Endothelial cell of umbilical vein (primary cell): ENCODE results near the gene LLPH. TPM values are rescaled to one million over a fixed set of nuclear protein-coding genes. Genes with fewer than 3 reads are reported as not detected.

Experiments
- BruUV-seq: library from RNA; stranded (reverse); fragments of 400-500 nt; replicated peaks from 2 replicates; lab custom pipeline; 2021; lab: Mats Ljungman, UMichigan
- CTCF ChIA-PET: fragments of 300-600, 350-600 bp; sonication (Branson Sonifier 250); formaldehyde crosslinking; loops from one replicate; lab custom pipeline; 2021; ENCODE audit warnings: antibody characterized with exemption, inconsistent platforms; lab: Charles Lee
- POLR2A ChIA-PET: fragments of 300-600, 350-600 bp; sonication (Branson Sonifier 250); formaldehyde crosslinking; loops from one replicate; lab custom pipeline; 2021; ENCODE audit warnings: antibody characterized with exemption, inconsistent platforms; lab: Charles Lee
- DNase-seq: peaks from one replicate; pipeline ENCODE4 v3.0.0-alpha.2; 2011; ENCODE audit warnings: low read depth, low spot score
- FAIRE-seq: peaks from 2 replicates; lab custom pipeline; 2011; peaks lifted over from hg19 to GRCh38; lab: Jason Lieb, UNC
- H2AFZ ChIP-seq: 2 replicates; pipeline ENCODE4 v1.6.0; 2012; ENCODE audit warnings: low read depth, low read length, control low read depth, inconsistent platforms
- H3K27ac ChIP-seq: 2 replicates; pipeline ENCODE4 v1.5.1; 2011; ENCODE audit warnings: low read depth, mild to moderate bottlenecking, control low read depth, low read length, moderate library complexity; ENCODE audit not compliant: insufficient read depth
- H3K27me3 ChIP-seq, 2 experiments: 2 replicates each; pipeline versions ENCODE4 v1.6.0 to v1.6.1; 2011; ENCODE audit warnings: low read length in 2 of 2, mixed read lengths in 1 of 2; ENCODE audit not compliant: control insufficient read depth in 2 of 2, insufficient read depth in 2 of 2
- H3K36me3 ChIP-seq, 2 experiments: 2 replicates in 1 of 2; 3 replicates in 1 of 2; pipeline ENCODE4 v1.5.1; 2011; ENCODE audit warnings: low read length in 2 of 2, mild to moderate bottlenecking in 1 of 2, moderate library complexity in 1 of 2; ENCODE audit not compliant: control insufficient read depth in 2 of 2, insufficient read depth in 2 of 2; ENCODE audit errors: extremely low read depth in 1 of 2
- H3K4me1 ChIP-seq: 3 replicates; pipeline ENCODE4 v1.5.1; 2011; ENCODE audit warnings: mild to moderate bottlenecking, low read length; ENCODE audit not compliant: control insufficient read depth, insufficient read depth; ENCODE audit errors: extremely low read depth
- H3K4me2 ChIP-seq: 2 replicates; pipeline ENCODE4 v1.6.1; 2011; ENCODE audit warnings: low read length, control low read depth, mixed read lengths; ENCODE audit not compliant: insufficient read depth
- H3K4me3 ChIP-seq, 3 experiments: fragments of 200-600 bp in 1 of 3; sonication (generic), shearing (Covaris generic) in 1 of 3; replicated peaks in 1 of 3; 2 replicates each; pipeline ENCODE4 v1.5.1; 2011 to 2016; ENCODE audit warnings: control low read depth in 3 of 3, low read length in 3 of 3, mild to moderate bottlenecking in 2 of 3, inconsistent platforms in 1 of 3, low read depth in 1 of 3, moderate library complexity in 1 of 3; ENCODE audit not compliant: insufficient read depth in 1 of 3
- H3K79me2 ChIP-seq: 2 replicates; pipeline ENCODE4 v1.6.0; 2012; ENCODE audit warnings: low read length, inconsistent platforms; ENCODE audit not compliant: control insufficient read depth, insufficient read depth
- H3K9ac ChIP-seq: replicated peaks from 2 replicates; pipeline ENCODE3; 2011; ENCODE audit warnings: low read length, control low read depth; ENCODE audit not compliant: insufficient read depth; ENCODE audit errors: extremely low read depth
- H3K9me1 ChIP-seq: replicated peaks from 3 replicates; pipeline ENCODE4 v1.6.0; 2011; ENCODE audit warnings: mild to moderate bottlenecking, low read length; ENCODE audit not compliant: control insufficient read depth, insufficient read depth; ENCODE audit errors: extremely low read depth
- H3K9me3 ChIP-seq: replicated peaks from 2 replicates; pipeline ENCODE4 v1.5.1; 2012; ENCODE audit warnings: low read length, inconsistent platforms; ENCODE audit not compliant: control insufficient read depth, insufficient read depth
- H4K20me1 ChIP-seq: replicated peaks from 2 replicates; pipeline ENCODE3; 2011; ENCODE audit warnings: mild to moderate bottlenecking, low read length; ENCODE audit not compliant: control insufficient read depth, insufficient read depth; ENCODE audit errors: extremely low read depth
- CTCF ChIP-seq, 2 donors: IDR thresholded peaks; 1 replicate in 1 of 2; 2 replicates in 1 of 2; pipeline ENCODE4 v1.5.1; 2011; ENCODE audit warnings: low read length in 2 of 2, mild to moderate bottlenecking in 2 of 2, moderate library complexity in 2 of 2, control low read depth in 1 of 2, inconsistent platforms in 1 of 2, low read depth in 1 of 2; ENCODE audit not compliant: insufficient read depth in 1 of 2; ENCODE audit errors: extremely low read depth in 1 of 2
- EZH2 ChIP-seq: IDR thresholded peaks from 2 replicates; pipeline ENCODE4 v1.6.1; 2012; ENCODE audit warnings: borderline replicate concordance, low read depth, mild to moderate bottlenecking, moderate library complexity, low read length, inconsistent platforms; ENCODE audit not compliant: severe bottlenecking
- FOS ChIP-seq: IDR thresholded peaks from 2 replicates; pipeline ENCODE4 v1.6.1; 2011; ENCODE audit warnings: mild to moderate bottlenecking, low read length, moderate library complexity, borderline replicate concordance; ENCODE audit not compliant: insufficient read depth
- GATA2 ChIP-seq: IDR thresholded peaks from 2 replicates; pipeline ENCODE4 v1.7.0; 2011; ENCODE audit warnings: low read depth, mild to moderate bottlenecking, moderate library complexity, mixed read lengths, low read length; ENCODE audit not compliant: insufficient read length, insufficient read depth
- JUN ChIP-seq: IDR thresholded peaks from 2 replicates; pipeline ENCODE4 v1.6.1; 2011; ENCODE audit warnings: borderline replicate concordance, low read depth; ENCODE audit not compliant: insufficient read length, insufficient read depth
- MAX ChIP-seq: IDR thresholded peaks from 2 replicates; pipeline ENCODE4 v1.6.1; 2011; ENCODE audit not compliant: insufficient read depth, insufficient read length
- MYC ChIP-seq: IDR thresholded peaks from one replicate; pipeline ENCODE4 v1.6.1; 2011; ENCODE audit warnings: mild to moderate bottlenecking, low read depth, low read length
- POLR2A ChIP-seq: IDR thresholded peaks from 2 replicates; pipeline ENCODE4 v1.6.1; 2012; ENCODE audit warnings: low read depth, mild to moderate bottlenecking, control low read depth, low read length
- POLR2AphosphoS5 ChIP-seq: IDR thresholded peaks from 2 replicates; pipeline ENCODE4 v1.6.1; 2012; ENCODE audit warnings: low read depth, mild to moderate bottlenecking, control low read depth, low read length, moderate library complexity; ENCODE audit not compliant: insufficient read depth
- dilution Hi-C: fragments of 300-500 bp; cut with MboI; formaldehyde crosslinking; loops from one replicate; pipeline ENCODE4 v1.15.0; 2019; ENCODE audit warnings: low sequenced_read_pairs; ENCODE audit not compliant: extremely low pct_ligation_motif_present
- intact Hi-C: fragments of 100-400 bp; cut with micrococcal nuclease; formaldehyde crosslinking; loops from one replicate; pipeline ENCODE4 v1.10.0; 2022
- polyA plus RNA-seq, 4 experiments: library from polyadenylated mRNA; depleted of rRNA in 3 of 4; stranded (reverse) in 3 of 4; unstranded in 1 of 4; fragments of >200 nt; gene quantifications; 2 replicates each; pipeline versions ENCODE4 v1.2.1 to v1.2.3, GENCODE V29; 2011 to 2012; ENCODE audit warnings: missing spikeins in 1 of 4
- total RNA-seq: library from RNA; stranded (reverse); gene quantifications from 2 replicates; pipeline ENCODE4 v1.2.3, GENCODE V29; 2021

LLPH gene
- total and polyA plus RNA-seq, 2 donors (not counting 3 experiments of a cell fraction or from before 2014, with no cell fraction given): 4.0 to 34.0 TPM

GRCh38 chr12:66166561-66166960 lies 36.0 kb upstream of the LLPH start:
- H3K79me2 ChIP-seq: peaks cover 73% of the 10 kb centered on the region
- intact Hi-C loops (no loop called here), dilution Hi-C loops (no loop called here)
- no peak overlapping the region for H2AFZ ChIP-seq
- H3K36me3 ChIP-seq: no peaks in the 10 kb centered on the region
- H3K27me3 ChIP-seq: no peaks in the 10 kb centered on the region
- POLR2A ChIA-PET: no interaction called here
- no peak overlapping the region for H3K4me2 ChIP-seq
- no peaks in the 10 kb centered on the region for H3K9me3 ChIP-seq
- DNase-seq (no peak), FAIRE-seq (no peak)
- no peak overlapping the region for H3K4me3 ChIP-seq
- BruUV-seq: no TSS peak
- H4K20me1 ChIP-seq: peaks cover 3% of the 10 kb centered on the region
- no peak overlapping the region for H3K9ac ChIP-seq
- peaks cover 7% of the 10 kb centered on the region for H3K4me1 ChIP-seq
- CTCF ChIA-PET: interaction anchor here (1.2 kb wide), 1 partner anchor 21 kb away, joined by 4 read pairs; no protein-coding TSS in a partner anchor
- H3K27ac ChIP-seq: no peak overlapping the region
- no peaks in the 10 kb centered on the region for H3K9me1 ChIP-seq
- no peak for TF ChIP-seq POLR2AphosphoS5
- no peak for TF ChIP-seq MAX
- TF ChIP-seq POLR2A: no peak
- no peak for TF ChIP-seq JUN
- no peak for TF ChIP-seq FOS
- no peak for TF ChIP-seq EZH2
- no peak for TF ChIP-seq CTCF (IDR thresholded peaks at IDR 0.05; ENCODE audit: extremely low read depth in 1 of 2, insufficient read depth in 1 of 2, low read depth in 1 of 2, low read length in 2 of 2)
- no peak for TF ChIP-seq MYC
- no peak for TF ChIP-seq GATA2
